ENCODE results near the gene ANAPC13.

ANAPC13 gene

GRCh38 chr3:134482622-134483021 lies 3.2 kb downstream of the ANAPC13 start:
- no peak for DNase-seq

- no peak for DNase-seq
Measured at GRCh38 chr3:134481166-134481565, 4.6 kb downstream of the ANAPC13 start.

DNA sequence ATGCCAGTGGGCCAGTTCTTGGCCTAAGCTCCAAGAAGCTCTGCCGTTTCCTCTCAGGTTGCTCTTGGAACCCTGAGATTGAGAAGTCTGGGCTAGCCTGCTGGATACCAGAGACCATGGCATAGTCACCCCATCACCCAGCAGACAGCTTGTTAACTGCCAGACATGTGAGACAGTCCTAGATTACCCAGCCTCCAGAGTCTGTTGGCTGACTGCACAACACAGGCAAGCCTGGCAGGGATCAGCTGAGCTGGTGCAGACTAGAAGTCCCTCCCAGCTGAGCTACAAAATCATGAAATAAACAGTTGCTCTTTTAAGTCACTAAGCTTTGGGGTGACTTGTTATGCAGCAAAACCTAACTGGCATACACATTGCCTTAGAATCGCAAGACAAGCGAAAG lies 5.2 kb downstream of the ANAPC13 start:
- DNase-seq, result no peak

DNA sequence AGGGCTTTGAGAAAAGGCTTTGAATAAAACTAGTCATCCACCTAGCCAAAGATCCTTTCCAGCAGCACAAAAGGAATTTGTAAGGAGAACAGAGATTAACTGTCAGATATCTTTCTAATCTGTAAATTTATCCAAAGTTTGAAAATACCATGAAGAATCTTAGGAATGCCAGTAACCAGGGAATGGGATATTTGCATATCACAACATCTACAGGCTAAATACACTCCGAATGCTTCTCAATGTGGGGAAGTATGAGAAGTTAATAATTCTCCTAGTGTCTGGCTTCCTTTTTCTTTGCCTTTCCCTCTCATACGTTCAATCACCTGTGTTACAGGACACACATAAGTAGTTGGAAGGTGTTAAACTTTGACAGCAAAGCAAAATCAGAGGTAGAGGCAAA lies 7.8 kb downstream of the ANAPC13 start:
- no peak for DNase-seq

GRCh38 chr3:134477002-134477401 lies 8.8 kb downstream of the ANAPC13 start:
- no peak for DNase-seq

- no peak for DNase-seq
Measured at GRCh38 chr3:134476306-134476705, 9.5 kb downstream of the ANAPC13 start.

DNA sequence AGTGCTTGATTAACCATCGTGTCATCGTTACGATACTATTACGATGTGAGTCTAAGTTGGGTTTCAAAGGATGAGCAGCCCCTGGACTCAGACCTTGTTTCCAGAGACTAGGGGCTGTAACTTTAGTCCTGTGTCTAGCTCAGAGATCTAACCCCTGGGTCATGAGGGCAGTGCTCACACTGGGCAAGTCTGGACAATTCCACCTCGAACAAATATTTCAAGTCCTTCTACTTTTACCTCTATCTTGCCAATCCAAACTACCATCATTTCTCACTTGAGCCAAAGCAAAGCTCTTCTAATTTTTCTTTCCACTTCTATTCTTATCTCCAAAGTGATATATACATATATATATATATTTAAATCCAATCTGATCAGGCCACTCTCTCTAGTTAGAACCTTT lies 10.8 kb downstream of the ANAPC13 start:
- DNase-seq, result no peak

DNA sequence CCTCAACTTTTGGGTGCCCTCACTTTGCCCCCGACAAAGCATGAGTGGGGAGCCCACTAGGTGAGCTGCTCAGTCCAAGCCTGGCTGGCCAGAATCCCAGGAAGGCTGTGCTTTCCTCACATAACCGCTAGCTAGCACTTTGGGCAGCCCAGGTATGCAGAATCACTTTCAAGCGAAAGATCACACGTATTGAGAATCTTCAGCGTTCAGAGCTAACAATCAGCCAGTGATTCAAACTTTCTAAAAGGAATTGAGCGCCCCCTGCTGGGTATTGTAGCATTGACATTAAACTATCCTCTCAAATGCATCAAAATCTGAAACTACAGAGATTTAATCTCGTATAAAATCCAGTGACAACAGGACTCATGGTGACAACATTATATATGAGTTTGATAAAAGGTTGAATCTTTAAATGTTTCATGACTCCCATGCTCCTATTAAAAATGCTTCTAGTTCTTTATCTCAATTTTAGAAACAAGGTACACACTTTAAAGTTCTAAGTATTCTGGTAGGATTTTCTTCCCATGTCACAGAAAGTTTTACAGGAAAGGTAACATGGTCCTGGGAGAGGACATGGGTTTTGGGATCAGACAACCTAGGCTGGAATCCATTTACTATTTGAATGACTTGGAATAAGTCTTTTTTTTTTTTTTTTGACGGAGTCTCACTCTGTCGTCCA lies 11.8 kb downstream of the ANAPC13 start:
- DNase-seq, result peak; percentile 83

DNA sequence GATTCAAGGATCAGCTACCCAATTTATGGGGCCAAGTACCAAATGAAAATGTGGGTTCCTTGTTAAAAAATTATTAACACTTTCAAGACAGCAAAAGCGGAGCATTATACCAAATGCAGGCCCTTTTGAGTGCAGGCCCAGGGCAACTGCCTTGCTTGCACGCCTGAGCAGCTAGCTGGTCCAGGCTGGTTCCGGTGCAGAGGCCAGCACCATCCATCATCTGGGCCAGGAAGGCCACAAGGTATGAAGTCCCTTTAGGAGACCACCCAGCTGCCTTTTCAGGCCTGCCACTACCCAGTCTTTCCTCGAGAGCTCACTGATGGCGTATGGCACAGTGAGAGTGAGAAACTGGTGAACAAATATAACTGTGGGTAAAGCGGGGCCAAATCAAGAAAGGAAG lies 13.0 kb downstream of the ANAPC13 start:
- DNase-seq, result no peak

GRCh38 chr3:134471521-134472193 lies 14.1 kb downstream of the ANAPC13 start:
- DNase-seq, result no peak

GRCh38 chr3:134468519-134468918 lies 17.3 kb downstream of the ANAPC13 start:
- no peak for DNase-seq

- DNase-seq, result no peak
Measured at GRCh38 chr3:134466331-134466730, 19.5 kb downstream of the ANAPC13 start.

DNA sequence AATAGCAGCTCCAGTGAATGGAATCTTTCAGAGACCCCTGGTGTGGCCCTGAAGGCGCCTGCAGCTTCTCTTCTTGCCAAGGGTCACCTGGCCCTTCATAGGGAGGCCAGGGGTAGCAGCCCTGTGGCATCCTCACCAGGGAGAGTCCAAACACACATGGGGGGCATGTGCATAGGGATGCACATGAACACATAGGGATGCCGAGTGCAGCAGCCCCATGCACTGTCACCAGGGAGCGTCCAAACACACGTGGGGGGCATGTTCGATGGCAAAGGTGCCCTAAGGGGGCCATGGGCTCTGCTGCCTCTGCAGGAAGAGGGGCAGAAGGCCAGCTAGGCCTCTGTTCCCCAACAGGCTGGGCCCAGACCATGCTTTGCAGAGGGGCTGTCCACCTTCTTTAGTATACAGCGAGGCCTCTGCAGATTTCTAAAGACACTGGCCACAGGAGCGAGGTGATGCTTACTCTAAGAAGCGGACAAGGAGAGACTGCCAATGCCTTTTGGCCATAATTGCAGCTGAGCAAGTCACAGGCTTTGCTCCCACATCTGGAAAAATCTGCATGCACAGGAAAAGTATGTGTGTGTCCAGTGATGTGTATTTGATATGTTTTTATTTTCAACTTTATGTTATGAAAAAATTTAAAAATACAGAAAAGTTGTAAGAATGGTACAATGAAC lies 21.0 kb downstream of the ANAPC13 start:
- no peak for DNase-seq

- no peak for DNase-seq
Measured at GRCh38 chr3:134464064-134464688, 21.6 kb downstream of the ANAPC13 start.

DNA sequence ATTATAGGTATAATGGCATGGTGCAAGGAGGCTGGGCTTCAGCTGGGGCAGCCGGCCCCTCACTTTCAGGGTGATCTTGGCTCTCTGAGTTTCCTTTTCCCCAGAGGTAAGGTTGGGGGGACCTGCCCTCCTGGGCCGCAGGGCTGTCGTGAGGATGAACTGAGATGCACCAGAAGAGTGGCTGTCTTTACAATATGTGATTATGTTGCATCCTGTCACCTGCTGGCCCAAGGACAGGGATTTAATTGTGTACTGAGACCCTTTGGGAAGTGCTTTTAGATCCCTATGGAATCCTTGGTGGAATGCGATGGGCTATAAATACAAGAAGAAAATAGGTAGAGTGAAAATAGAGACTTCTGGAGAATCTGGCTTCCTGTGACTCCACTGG lies 22.1 kb downstream of the ANAPC13 start:
- no peak for DNase-seq

- no peak for DNase-seq
Measured at GRCh38 chr3:134462331-134462941, 23.3 kb downstream of the ANAPC13 start.

DNA sequence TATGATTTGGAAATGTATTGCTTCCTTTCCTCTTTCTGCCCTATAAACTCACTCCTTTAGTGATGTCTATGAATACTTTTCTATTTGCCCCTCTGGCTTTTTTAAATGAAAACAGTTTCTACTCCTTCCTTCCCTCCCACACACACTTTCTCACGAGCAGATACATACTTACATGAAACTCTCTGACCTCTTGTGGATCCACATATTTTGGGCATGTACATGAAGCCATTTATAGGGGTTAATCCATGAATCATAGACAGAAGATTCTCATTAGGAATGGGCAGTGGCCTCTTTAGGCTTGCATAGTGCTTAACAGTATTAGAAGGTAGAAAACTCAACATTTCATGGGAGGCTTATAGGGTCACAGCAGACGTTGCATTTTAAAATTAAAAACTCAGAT lies 24.8 kb downstream of the ANAPC13 start:
- no peak for DNase-seq

GRCh38 chr3:134459562-134459961 lies 26.2 kb downstream of the ANAPC13 start:
- DNase-seq, result no peak

GRCh38 chr3:134458406-134458945 lies 27.3 kb downstream of the ANAPC13 start:
- no peak for DNase-seq

DNA sequence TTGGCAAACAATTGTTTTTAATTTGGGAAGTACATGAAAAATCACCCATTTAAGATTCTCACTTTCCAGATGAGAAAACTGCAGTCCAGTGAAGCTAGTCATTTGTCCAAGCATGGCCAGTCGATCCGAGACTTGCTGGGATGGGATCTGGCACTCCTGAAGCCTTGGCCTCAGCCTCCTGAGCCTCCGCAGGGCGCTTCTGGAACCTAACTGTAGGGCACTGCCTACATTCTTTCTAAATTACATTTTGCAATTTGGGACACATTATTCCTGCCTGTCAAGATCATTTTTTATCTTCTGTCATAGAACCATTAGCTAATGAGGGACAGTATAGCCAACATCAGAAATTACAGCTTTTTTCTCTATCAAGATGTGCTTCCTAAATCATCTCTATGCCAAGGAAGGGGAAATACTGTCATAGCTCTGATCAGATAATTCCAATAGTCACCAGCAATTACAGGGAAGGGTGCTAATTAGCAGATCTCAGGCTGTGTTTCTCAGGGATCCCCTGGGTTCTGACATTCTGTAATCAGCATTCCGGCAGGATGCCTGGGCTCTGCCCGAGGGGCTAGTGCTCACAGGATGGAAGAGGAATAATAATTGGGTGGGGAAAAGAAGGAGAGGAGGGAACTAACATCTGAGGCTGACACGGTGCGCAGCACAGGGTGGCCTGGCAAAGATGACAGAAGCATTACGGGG lies 28.3 kb downstream of the ANAPC13 start:
- no peak for DNase-seq

- DNase-seq, result no peak
Measured at GRCh38 chr3:134453631-134454030, 32.2 kb downstream of the ANAPC13 start.

GRCh38 chr3:134449951-134450350 lies 35.8 kb downstream of the ANAPC13 start:
- DNase-seq, result no peak
